Measurements from ENCODE around the gene SEC24D.

SEC24D gene

GRCh38 chr4:118842055-118842454, 6.1 kb upstream of the SEC24D start:
- DNase-seq (ENCODE audit: low spot score) = no peak

DNA sequence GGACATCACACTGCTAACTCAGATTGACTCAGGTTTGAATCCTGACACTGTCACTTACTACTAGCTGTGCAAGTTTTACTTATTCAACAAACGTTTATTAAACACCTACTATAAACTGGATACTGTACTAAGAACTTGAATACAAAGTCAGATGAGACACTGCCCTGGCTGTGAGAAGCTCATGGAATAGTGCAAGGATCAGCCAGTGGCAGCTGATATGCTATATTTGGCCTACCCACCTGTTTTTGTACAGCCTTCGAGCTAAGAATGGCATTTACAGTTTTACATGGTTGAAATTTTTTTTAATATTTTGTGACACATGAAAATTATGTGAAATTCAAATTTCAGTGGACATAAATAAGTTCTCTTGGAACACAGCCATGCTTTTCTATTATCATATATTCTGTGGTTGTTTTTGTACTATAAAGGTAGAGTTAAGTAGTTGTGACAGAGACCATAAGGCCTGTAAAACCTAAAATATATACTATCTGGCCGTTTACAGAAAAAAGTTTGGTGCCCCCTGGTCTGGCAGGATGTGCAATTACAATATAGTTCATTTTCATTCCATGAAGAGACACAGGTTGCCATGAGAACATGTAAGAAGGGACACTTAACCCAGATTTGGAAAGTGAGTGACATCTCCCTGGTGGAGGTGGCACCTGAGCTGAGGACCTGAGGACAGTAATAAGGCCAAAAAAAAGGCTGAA, 3.4 kb upstream of the SEC24D start:
- no peak for DNase-seq (ENCODE audit: low spot score)

GRCh38 chr4:118837121-118837507, 1.2 kb upstream of the SEC24D start:
- no peak for DNase-seq (ENCODE audit: low spot score)

DNA sequence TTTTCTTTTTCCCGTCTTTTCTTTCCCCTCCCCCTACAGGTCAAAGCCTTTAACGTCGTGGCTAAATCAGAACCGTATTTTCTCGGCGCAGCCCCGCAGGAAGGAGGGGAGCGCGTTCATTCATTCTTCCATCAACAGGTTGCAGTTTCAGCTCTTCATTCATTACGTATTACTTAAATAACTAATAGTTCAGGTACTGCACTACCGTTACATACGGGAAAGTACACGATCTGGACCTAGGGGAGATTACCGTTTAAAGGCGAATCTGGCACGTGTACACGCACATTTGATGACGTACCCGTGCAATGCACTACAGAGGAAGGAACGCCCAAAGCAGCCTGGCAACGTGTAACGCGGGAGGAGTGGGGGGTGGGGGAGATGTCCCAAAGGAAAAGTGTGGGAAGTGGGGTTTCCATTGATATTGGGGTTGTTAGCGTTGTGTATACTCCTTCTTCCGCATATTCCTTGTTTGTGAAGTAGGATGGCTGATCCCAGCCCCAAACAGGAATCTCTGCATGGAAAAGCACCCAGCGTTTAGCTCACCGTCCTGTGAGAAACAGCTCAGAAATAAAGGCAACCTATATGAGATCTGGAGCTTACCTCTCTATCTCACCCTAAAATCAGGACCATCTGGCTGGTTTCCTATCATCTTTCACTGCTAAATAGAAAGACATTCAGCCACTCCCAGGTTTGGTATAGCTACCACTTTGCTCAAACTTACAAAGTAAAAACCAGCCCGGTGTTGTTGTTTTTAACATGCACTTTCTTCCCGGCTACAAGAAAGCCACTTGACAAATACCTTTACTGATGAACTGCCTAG, 585 bp upstream of the SEC24D start:
- DNase-seq (ENCODE audit: low spot score) = peak; percentile 41

GRCh38 chr4:118834960-118835569, 861 bp downstream of the SEC24D start:
- DNase-seq (ENCODE audit: low spot score) = peak; percentile 36

DNA sequence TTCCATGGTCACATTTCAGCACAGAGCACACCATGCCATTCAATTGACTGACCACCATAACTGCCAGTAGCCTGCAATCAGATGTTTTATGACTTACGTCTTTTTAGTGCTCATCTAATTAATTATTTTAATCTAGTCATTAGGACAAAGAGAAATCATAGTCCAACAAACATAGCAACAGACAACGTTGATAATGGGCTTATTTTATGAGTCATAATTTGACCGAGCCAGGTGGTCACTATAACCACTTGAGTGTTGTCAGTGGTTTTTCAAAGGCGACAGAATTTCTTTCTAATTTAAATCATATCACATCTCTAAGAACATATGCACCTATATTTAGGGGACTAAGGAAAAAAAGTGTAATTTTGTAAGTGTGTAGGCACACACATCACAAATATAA, 1.9 kb downstream of the SEC24D start:
- no peak for DNase-seq (ENCODE audit: low spot score)

DNA sequence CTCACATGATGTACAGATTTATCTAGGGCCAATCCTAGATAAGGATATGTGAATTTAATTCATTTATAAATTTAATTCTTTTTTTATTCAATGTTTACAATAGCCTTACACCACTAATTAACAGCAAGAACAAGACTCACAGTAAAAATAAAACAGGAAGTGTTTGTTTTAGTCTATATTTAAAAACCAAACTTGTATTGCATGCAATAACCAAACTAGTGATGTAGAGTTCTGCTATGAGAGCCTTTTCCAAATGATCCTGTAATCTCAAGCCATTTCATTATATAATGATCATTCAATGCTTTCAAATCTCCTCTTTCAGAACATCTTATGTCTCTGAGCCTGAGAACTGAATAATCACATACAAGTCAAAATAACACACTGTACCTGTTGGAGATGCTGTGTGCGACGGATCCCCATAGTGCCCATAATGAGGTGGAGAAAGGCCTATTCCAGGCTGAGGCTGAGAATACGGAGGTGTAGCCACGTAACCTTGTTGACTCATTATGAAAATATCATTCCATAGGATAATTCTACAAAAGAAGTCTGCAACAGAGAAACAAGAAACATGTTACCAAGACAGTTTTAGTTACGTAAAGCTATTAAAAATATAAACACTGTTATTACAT, 2.6 kb downstream of the SEC24D start:
- DNase-seq (ENCODE audit: low spot score) = no peak

DNA sequence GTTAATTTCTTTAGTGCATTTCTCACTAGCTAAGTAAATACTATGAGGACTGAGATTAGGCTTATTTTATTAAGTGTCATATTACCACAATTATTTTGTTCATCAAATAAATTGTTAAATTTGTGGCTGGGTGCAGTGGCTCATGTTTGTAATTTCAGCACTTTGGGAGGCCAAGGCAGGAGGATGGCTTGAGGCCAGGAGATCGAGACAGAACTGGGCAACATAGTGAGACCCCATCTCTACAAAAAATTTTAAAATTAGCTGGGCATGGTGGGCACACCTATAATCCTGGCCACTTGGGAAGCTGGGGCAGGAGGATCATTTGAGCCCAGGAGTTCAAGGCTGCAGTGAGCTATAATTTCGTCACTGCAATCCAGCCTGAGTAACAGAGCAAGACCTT, 6.8 kb downstream of the SEC24D start:
- DNase-seq (ENCODE audit: low spot score) = no peak

DNA sequence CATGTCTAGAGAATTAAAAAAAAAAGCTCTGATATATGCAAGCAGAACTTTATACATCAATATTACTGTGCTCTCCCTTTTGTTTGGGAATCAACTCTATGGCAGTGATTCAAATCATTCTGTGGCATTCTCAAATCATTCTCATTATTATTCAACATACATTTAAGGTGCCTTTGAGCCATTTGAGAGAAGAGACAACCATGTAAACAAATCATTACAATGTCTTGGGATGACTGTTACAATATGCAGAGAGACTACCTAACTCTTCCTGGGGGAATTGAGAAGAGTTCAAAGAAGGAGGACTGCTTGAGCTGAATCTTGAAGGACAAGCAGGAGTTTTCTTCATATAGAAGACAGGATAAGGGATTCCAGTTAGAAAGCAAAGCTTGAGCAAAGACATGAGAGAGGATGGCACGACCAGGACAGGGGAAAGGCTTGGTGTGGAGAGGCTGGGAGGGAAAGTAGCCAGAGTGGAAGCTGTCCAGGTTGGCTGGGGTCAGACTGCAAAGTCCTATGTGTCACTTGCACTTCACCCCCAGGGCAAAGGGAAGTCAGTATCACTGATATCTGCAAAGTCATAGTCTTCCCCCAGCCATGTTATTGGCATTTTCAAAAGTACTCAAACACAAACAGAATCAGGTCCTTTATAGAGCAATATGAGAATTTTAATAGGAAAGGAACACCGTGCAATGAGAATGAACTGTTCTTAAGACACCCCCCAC, 9.0 kb downstream of the SEC24D start:
- no peak for DNase-seq (ENCODE audit: low spot score)

DNA sequence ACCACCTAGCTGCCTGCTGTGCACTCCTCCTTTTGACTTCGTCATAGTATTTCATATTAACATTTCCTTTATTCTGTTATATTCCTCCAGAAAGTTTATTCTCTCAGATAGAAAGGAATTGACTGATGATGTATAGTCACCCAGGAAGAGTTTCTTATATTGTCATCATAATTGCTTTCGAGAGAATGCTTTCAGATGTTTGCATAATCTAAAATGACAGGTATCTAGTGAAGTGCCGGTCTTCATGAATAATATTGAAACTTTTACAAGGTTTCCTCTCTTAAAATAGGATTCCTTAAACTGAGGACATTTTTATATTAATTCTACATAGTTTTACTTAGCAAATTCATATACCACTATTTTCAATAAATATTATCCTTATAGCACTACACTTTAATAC, 10.1 kb downstream of the SEC24D start:
- no peak for DNase-seq (ENCODE audit: low spot score)

DNA sequence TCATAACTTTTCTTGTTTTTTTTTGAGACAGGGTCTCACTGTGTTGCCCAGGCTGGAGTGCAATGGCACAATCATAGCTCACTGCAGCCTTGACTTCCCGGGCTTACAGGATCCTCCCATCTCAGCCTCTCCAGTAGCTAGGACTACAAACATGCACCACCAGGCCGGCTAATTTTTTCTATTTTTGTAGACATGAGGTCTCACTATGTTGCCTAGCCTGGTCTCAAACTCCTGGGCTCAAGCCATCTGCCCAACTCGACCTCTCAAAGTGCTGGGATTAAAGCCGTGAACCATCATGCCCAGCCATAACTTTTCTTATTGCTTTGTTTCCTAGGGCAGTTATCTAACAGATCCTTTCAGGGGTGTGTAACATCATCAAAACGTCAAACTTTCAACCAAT, 11.8 kb downstream of the SEC24D start:
- no peak for DNase-seq (ENCODE audit: low spot score)

DNA sequence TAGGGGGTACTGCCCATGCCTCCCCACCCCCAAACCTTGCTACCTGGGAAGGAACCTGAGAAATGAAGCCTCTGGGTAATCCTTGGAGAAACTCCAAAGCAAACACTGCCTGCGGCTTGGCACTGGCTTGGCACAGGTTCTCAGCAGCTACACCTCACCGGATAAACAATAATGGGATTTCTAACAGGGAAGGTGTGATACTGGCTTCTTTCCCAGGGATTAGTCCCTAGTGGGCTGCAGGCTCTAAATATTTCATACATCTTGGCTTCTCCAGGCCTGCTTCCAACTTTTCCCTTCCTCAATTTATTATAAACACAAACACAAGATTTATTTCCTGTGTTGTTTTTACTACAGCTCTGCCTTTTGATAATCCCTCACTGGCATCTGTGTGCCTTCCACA, 12.5 kb downstream of the SEC24D start:
- no peak for DNase-seq (ENCODE audit: low spot score)

DNA sequence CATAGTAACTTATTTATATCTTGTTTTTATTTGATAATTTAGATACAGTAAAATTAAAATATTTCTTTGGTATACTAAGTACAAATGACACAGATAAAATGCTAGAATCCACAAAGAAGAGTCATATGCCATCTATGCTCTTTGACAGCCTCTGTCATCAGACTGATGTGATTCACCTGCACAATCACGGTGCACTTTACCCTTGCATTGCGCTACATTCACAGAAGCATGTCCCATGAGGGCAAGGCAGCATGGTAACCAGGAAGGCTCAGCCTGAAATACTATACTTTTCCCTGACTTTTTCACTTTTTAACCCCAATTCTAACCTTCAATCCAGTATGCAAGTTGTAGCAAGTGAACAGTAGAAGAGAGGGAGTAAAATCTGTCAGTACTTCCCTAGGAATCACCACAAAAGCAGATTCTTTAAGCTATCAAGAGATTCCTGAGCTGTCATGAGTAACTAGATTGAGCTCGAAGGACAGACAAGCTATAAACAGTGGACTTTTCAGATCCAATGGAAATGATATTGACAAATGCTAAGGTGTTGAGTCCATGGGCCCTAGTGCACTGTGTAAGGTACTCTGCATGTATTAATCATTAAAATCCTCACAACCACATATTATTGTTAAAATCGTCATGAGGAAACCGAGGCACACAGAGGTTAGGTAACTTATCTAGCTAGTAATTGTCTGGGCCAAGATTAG, 14.2 kb downstream of the SEC24D start:
- no peak for DNase-seq (ENCODE audit: low spot score)

- DNase-seq (ENCODE audit: low spot score) = no peak
These were observed 18.6 kb downstream of the SEC24D start for GRCh38 chr4:118817178-118817930.

- no peak for DNase-seq (ENCODE audit: low spot score)
These were observed 19.3 kb downstream of the SEC24D start for GRCh38 chr4:118816538-118817177.

DNA sequence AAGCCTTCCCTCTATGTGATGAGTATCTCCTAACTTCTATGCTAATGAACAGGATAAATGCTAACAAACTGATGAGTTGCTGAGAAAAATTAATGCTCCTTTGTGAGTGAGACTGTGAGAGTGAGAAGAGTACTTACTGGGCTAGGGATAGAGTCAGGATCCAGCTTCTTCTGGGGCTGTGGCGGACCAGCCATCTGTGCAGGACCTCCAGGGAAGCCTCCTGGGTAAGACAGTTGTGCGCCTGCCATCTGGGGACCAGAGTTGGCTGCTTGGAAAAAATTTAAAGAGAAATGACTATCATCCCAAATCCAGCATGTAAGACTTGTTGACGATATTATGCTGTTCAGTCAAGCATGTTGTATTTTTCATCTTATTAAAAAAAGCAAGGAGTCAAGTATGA, 21.0 kb downstream of the SEC24D start:
- no peak for DNase-seq (ENCODE audit: low spot score)

GRCh38 chr4:118814058-118814457, 21.9 kb downstream of the SEC24D start:
- DNase-seq (ENCODE audit: low spot score) = no peak

DNA sequence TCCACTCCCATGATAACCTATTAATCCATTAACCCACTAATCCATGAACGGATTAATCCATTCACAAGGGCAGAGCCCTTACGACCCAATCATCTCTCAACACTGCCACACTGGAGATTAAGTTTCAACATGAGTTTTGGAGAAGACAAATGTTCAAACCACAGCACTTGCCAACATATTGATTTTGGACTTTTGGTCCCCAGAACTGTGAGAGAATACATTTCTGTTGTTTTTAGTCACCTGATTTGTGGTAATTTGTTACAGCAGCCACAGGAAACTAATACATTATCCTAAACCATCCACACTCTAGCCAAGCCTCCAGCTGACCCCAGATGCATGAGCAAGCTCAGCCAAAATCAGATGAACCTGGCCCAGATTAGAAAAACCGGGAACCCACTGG, 22.4 kb downstream of the SEC24D start:
- no peak for DNase-seq (ENCODE audit: low spot score)

GRCh38 chr4:118811832-118812231, 24.1 kb downstream of the SEC24D start:
- no peak for DNase-seq (ENCODE audit: low spot score)
